GM19397 (cell line): Measurements from ENCODE around the gene NXPH4.
A peak's percentile ranks its signal among the peaks of the same experiment; 100 is the strongest.

Source experiments
- ATAC-seq: cut with Tn5 transposase; IDR thresholded peaks from one replicate; pipeline ENCODE4 v1.9.1; 2021; ENCODE audit warnings: mild to moderate bottlenecking, moderate library complexity; ENCODE audit not compliant: unreplicated experiment

Gene NXPH4

DNA sequence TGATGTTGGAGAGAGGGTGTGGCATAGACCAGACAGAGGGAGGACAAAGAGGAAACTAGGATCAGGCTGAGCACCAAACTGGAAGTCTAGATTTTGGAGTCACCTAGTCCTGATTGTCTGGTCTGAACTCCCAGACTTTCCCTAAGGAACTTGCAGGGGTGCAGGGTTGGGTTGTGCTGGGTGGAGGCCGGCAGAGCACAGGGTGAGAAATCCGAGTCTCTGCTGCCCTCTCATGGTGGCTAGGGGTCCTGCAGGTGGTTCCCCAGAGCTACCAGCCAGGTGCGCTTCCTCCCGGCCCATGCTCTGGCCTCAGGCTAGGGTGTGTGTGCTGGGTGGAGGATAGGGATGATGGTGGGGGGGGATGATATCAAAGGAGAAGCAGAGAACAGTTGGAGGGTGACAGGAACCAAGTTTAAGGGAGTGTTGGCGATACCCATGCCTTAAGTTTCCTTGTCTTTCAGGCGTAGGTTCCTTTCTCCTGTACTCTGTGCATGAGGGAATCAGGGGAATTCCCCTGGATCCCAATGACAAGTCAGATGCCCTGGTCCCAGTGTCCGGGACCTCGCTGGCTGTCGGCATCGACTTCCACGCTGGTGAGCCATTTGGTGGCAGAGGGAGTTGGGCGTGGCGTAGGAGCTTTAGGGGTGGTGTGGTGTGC lies 33.5 kb upstream of the NXPH4 start:
- peak; percentile 80 for ATAC-seq

DNA sequence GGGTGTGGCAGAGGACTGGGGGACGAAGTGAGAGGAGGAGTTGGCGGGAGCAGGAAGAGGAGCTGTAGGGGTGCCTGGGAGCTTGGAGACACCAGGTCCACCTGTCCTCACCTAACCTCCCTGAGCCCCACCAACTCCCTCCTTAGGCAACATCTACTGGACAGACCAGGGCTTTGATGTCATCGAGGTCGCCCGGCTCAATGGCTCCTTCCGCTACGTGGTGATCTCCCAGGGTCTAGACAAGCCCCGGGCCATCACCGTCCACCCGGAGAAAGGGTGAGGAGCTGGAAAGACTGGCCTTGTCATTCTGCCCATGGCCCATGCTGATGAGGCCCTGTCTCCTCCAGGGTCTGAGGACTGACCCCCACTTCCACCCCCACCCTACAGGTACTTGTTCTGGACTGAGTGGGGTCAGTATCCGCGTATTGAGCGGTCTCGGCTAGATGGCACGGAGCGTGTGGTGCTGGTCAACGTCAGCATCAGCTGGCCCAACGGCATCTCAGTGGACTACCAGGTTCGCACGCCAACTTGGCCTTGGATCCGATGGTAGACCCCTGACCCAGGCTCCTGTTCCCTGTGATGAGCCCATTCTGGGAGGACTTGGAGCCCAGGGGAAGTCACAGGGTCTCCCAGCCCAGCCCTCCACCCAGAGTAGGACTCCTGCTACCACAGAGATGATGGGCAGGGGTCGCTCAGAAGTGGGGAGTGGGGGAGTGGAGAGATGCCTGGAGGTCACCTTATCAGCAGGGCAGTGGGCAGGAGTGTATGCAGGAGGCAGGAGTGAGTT lies 32.5 kb upstream of the NXPH4 start:
- ATAC-seq, result no peak

GRCh38 chr12:57185403-57185802 lies 31.2 kb upstream of the NXPH4 start:
- no peak for ATAC-seq

GRCh38 chr12:57185906-57186508 lies 30.6 kb upstream of the NXPH4 start:
- ATAC-seq, result no peak

DNA sequence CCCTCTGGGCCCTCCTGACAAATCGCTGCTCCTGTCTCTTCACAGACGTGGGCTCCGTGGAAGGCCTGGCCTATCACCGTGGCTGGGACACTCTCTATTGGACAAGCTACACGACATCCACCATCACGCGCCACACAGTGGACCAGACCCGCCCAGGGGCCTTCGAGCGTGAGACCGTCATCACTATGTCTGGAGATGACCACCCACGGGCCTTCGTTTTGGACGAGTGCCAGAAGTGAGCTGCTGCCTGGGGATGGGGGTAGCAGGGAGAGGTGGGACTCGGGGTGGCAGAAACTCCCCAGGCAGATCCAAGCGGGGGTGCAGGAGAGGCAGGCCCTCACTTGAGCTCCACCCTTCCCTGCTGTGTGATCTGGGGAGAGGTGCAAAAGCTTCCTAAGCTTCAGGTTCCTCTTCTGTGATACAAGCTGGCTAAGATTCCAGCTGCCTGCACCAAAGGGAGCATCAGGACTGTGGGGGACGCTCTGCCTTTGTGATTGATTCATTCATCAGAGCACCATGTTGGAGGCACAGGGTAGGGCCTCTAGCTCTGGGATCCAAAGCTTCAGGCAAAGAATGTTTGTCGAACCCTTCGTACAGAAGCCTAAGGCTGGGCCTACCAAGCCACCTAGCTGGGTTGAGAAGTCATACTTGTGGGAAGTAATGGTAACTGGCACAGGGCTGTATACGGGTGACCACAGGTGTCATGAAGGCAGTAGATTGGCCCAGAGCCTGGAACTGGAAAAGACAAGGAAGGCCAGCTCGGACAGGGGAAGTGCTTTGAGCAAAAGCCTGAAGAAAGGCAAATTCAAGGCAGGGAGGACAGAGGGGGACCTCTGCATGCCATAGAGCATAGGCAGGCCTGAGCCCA lies 29.1 kb upstream of the NXPH4 start:
- no peak for ATAC-seq

GRCh38 chr12:57188090-57188425 lies 28.5 kb upstream of the NXPH4 start:
- ATAC-seq, result no peak

DNA sequence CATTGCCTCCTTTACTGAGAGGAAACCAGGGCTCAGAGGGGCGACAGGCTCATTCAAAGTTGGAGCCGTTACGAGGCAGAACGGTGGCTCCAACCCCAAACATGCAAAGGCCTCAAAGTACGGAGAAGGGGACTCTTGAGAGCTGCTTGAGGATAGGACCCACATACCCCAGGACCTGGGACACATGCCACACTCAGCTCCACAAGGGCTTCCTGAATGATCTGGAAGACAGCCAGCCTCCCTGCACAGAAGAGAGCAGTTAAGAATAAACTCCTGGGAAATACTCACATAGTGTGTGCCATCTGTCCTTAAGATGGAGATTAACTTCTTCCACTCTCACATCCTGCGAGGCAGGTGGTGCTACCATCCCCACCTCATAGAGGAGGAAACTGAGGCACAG lies 26.6 kb upstream of the NXPH4 start:
- ATAC-seq, result no peak

GRCh38 chr12:57190821-57191220 lies 25.8 kb upstream of the NXPH4 start:
- no peak for ATAC-seq

DNA sequence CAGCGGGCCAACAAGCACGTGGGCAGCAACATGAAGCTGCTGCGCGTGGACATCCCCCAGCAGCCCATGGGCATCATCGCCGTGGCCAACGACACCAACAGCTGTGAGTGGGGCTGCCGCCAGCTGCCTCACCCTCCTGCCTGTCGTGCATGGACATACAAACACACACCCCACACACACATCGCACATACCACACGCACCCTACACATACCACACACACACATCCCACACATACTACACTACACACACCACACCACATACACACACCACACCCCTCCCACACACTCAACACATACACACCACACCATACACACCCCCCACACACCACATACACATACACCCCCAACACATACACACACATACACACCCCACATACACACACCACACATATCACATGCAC lies 25.2 kb upstream of the NXPH4 start:
- no peak for ATAC-seq

DNA sequence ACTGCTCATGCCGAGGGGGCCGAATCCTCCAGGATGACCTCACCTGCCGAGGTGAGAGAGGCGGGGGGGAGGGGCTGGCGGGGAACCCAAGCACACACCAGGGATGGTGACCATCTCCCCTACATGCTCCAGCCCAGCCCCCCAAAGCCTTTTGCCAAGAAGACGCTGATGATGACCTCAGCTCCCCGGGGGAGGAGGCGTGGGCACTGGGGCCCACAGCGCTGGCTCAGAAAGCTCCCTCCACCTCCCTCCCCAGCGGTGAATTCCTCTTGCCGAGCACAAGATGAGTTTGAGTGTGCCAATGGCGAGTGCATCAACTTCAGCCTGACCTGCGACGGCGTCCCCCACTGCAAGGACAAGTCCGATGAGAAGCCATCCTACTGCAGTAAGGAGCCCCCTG lies 23.7 kb upstream of the NXPH4 start:
- no peak for ATAC-seq

DNA sequence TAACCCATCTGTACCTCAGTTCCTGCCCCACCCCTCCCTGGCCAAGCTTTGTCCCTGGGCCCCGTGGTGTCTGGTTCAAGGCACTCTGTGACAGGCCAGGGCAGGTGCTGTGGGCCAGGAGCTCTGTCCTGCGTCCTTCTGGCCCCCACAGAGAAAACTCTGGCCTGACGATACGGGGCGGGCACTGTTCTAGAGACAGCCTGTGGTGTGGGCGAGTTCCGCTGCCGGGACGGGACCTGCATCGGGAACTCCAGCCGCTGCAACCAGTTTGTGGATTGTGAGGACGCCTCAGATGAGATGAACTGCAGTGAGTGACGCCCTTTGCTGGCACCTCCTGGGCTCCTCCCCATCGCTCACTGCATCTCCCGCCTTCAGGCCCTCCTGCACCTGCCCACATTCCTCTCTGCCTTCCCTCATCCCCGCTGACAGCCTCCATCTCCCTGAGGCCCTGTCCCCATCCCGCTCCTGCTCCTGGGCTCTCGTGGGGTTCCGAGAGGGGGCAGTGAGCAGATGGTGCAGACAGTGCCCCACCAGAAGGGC lies 22.8 kb upstream of the NXPH4 start:
- ATAC-seq, result no peak

- ATAC-seq, result no peak
These were observed 22.3 kb upstream of the NXPH4 start for GRCh38 chr12:57194253-57194652.

DNA sequence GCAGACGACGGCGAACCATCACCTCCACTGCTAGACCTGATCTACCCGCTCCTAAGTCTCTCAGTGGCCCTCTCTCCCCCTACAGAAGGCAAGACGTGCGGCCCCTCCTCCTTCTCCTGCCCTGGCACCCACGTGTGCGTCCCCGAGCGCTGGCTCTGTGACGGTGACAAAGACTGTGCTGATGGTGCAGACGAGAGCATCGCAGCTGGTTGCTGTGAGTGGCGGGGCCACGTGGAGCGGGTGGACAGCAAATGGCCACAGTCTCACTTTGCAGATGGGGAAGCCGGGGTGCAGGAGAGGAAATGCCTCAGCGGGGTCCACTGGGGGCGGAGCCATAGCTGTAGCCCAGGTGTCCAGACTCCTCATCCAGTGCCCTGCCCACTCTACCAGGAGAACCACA lies 21.4 kb upstream of the NXPH4 start:
- ATAC-seq, result no peak

- ATAC-seq, result no peak
These were observed 20.8 kb upstream of the NXPH4 start for GRCh38 chr12:57195611-57196371.

DNA sequence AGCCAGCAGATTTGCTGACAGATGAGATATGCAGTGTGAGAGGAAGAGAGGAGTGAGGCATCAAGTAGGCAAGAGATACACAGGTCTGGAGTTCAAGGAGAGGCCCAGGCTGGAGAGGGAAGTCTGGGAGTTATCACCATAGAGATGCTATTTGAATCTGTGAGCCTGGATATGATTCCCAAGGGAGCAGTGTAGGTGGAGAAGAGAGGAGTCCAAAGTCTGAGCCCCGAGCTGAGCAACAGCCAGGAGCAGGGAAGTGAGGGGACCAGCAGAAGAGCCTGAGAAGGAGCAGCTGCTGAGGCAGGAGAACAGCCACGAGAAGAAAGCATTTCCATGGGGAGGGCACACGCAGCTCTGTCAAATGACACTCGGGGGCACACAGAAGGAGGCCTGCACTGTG lies 20.2 kb upstream of the NXPH4 start:
- no peak for ATAC-seq

DNA sequence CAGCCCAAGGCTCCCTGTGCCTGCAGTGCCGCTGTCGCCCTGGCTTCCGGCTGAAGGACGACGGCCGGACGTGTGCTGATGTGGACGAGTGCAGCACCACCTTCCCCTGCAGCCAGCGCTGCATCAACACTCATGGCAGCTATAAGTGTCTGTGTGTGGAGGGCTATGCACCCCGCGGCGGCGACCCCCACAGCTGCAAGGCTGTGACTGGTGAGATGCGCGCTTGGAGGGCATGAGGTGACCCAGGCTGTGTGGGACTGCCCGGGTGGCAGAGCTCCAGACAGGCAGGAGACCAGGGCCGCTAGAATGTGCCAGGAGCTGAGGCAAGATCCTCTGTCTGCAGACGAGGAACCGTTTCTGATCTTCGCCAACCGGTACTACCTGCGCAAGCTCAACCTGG lies 19.6 kb upstream of the NXPH4 start:
- no peak for ATAC-seq

DNA sequence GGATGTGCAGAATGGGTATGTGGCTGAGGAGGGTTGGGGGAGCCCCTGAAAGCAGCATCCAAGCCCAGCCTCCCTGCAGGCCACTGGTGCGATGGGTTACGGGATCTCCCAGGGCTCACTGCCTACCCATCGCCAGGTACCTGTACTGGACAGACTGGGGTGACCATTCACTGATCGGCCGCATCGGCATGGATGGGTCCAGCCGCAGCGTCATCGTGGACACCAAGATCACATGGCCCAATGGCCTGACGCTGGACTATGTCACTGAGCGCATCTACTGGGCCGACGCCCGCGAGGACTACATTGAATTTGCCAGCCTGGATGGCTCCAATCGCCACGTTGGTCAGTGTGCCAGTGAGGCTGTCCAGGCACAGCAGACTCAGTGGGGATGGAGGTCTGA lies 18.3 kb upstream of the NXPH4 start:
- ATAC-seq, result no peak

DNA sequence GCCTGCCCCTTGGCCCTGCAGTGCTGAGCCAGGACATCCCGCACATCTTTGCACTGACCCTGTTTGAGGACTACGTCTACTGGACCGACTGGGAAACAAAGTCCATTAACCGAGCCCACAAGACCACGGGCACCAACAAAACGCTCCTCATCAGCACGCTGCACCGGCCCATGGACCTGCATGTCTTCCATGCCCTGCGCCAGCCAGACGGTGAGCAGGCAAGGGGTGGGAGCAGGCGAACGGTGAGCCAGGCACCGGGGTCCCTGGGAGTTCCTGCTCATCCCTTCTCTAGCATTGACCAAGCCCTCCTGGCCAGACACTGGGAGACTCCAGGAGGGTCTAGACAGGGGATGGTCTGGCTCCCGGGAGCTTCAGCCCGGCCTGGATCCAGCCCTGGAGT lies 17.4 kb upstream of the NXPH4 start:
- no peak for ATAC-seq

DNA sequence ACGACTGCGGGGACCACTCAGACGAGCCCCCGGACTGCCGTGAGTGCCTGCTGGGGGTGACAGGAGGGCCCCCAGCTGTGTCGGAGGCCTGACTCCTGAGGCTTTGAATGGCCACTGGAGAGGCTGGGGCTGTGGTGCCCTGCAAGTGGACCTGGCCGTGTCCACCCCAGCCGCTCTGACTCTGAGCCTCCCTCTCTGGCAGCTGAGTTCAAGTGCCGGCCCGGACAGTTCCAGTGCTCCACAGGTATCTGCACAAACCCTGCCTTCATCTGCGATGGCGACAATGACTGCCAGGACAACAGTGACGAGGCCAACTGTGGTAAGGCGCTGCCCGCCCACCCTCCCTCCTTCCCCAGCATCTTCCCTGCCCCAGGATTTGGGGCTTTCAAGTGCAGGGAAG lies 16.1 kb upstream of the NXPH4 start:
- ATAC-seq, result no peak

GRCh38 chr12:57201219-57201618 lies 15.4 kb upstream of the NXPH4 start:
- ATAC-seq, result no peak
